NCI-H128 (cell line): Measurements from ENCODE around the gene EPB41L4A.
A peak's percentile ranks its signal among the peaks of the same experiment; 100 is the strongest.
"Not testable (repeated sequence)": the region's sequence is repeated elsewhere in the genome, so short reads cannot be mapped to it uniquely, and the experiment has no call there.

Experiments used
- DNase-seq: peaks from one replicate; lab custom pipeline; 2025; ENCODE audit not compliant: unreplicated experiment; lab: John Stamatoyannopoulos, UW

Gene EPB41L4A

DNA sequence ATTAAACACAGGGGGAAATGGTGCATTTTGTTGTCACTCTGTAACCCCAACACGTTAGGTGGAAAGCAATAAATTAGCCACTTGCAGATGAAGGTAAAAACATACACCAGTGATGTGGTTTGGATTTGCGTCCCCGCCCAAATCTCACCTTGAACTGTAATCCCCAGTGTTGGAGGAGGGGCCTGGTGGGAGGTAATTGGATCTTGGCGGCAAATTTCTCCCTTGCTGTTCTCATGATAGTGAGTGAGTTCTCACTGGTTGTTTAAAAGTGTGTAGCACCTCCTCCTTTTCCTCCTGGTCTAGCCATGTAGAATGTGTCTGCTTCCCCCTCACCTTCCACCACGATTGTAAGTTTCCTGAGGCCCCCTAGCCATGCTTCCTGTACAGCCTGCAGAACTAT, 17.2 kb downstream of the EPB41L4A start:
- DNase-seq, result no peak

DNA sequence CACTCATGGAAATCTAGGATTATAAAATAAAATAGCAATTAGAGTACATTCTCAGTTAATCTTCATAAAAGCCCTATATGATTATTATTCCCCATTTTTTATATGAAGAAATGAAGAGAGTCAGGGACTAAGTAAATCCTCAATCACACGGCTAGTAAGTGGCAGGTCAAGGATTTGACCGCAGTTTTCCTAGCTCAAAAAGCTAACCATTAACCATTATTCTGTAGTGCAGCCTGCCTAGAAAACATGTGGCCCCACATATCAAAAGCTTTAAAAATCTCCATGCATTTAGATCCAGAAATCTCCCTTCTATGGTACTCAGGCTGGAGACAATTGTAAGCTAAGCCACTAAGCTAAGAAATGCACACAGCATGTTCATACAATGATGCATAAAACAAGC, 21.4 kb downstream of the EPB41L4A start:
- DNase-seq, result no peak

DNA sequence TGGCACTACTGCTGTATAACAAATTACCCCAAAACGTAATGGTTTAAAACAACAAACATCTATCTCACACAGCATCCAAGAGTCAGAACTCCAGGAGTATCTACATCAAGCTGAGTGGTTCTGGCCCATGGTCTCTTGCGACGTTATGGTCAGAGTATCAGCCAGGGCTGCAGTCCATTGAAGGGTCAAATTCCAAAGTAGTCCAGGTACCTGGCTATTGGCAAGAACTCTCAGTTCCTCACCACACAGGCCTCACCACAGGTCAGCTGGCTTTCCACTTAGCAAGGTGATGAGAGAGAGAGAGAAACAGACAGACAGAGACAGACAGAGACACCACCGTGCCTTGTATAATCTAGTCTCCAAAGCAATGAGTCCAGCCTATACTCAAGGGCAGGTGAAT, 22.6 kb downstream of the EPB41L4A start:
- no peak for DNase-seq

- DNase-seq, result not testable (repeated sequence)
Observed at GRCh38 chr5:112395299-112395698, 23.8 kb downstream of the EPB41L4A start.

GRCh38 chr5:112390327-112390726, 28.8 kb downstream of the EPB41L4A start:
- DNase-seq, result no peak

GRCh38 chr5:112388739-112389138, 30.3 kb downstream of the EPB41L4A start:
- DNase-seq, result peak; percentile 28

GRCh38 chr5:112388074-112388473, 31.0 kb downstream of the EPB41L4A start:
- no peak for DNase-seq

DNA sequence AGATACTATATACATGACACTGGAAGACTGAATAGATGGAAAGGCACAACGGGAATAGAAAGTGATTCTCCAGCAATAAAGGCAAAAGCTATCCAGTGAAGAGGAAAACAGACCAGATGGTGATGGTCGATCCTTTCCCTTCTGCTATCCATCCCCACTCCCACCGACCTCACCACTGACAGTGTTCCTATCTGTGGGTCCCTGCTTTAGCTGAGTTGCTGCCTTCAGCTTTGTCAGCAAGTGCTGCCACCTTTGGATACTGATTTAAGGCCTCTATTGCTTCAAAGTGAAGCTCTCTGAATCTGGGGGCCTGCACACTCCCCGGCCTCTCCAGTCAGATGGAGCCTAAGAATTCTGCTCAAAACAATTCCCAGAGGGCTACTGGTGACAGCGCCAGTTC, 32.3 kb downstream of the EPB41L4A start:
- DNase-seq, result no peak

DNA sequence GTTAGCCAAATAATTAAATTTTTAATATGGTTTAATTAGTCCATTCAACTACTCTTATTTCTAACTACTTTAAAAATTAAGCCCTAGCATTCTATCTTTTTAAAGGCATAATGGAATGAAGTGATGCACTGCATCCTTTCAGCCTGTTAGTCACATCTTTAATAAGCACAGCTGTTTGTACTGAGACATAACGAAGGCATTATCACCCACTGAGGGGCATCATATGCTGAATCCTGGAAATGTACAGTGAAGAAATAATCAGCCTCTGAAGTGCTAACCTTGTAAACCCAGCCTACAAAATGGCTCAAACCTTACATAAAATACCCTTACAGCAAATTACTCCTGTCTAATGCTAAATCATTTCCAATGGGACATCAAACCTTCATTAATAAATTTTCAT, 33.1 kb downstream of the EPB41L4A start:
- DNase-seq, result no peak

DNA sequence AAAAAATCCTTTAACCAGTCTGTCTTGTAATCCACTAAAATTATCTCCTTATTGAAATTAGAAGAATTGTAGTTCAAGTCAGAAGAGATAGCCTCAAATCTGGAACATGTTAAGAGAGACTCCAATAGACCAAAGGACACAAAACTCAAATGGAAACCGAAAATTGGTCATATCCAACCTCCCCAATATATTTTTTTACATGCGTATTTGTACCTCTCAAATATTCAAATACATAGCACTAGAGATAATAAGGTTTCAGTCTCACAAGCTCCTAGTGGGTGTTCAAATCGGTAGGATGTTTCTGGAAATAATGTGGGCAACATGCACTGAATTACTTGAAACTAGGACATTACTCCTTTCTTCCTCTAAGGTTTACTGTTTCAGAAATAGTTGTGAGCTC, 33.5 kb downstream of the EPB41L4A start:
- no peak for DNase-seq

DNA sequence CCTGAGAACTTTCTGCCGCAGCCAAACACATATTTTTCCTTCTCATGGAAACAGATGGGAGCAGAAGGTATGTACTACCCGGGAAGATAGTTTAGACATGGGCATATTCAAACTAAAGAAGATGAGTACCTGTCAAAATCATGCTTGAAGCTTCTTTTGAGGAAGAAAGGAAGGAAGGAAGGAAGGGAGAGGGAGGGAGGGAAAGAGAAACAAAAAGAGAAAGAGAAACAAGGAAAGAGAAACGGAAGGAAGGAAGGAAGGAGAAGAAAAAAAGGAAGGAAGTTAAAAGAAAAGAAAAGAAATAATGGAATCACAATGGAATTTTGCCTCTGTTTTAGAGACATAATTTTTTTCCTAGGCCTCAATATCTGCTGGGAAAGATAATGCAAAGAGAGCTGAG, 34.6 kb downstream of the EPB41L4A start:
- no peak for DNase-seq

DNA sequence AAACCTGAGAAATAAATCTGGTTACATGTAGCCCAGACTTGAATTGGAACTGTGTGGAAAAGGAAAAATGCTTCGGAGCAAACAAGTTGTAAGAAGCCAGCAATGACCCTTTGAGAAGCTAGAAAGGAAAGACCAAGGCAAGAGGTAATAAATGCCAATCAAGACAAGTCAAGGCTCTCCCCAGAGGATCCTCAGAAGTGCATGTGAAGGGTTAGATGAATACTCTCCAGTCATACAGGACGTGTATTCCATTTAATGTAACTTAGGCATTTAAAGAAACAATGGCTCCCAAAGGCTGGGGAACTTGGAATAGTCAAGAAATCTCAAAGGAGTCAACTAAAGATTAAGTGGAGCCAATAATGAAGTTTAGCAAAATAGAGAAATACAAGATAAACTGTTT, 36.2 kb downstream of the EPB41L4A start:
- DNase-seq, result no peak

- no peak for DNase-seq
Observed at GRCh38 chr5:112381521-112381920, 37.6 kb downstream of the EPB41L4A start.

GRCh38 chr5:112379542-112380325, 39.3 kb downstream of the EPB41L4A start:
- no peak for DNase-seq

DNA sequence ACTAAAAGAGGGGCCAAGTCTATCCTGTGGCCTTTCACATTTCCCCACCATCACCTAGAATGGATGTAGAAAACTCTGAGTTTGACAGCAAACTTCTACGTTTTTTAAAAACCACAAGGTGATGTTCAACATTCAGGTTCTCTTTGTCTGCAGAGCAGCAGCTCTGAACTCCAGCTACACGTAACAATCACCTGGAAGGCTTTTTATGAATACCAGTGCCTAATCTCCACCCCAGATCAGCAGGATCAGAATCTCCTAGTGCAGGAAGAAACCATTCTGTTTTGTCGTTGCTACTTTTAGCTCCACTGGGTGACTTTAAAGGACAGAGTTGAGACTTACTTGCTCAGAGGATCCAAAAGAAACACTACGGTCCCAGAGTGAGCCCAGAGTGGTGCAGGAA, 44.3 kb downstream of the EPB41L4A start:
- no peak for DNase-seq

DNA sequence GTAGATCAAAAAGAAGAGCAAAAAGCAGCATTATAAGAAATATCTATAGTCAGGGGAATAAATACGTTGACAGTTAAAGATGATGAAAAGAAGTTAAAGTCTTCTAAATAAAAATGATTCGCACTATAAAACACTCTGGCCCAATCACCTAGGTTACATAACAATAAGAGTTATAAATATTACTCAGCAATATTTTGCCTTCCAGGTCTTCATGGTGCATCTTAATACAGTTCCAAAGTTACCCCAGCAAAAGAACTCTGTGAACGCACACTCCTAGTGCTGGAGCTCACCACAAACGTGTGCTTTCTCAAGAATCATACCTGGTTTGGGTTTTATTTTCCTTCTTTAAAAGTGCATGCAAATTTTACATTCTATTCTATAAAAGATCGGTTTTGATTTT, 44.7 kb downstream of the EPB41L4A start:
- DNase-seq, result no peak

- no peak for DNase-seq
Observed at GRCh38 chr5:112373885-112374284, 45.2 kb downstream of the EPB41L4A start.

DNA sequence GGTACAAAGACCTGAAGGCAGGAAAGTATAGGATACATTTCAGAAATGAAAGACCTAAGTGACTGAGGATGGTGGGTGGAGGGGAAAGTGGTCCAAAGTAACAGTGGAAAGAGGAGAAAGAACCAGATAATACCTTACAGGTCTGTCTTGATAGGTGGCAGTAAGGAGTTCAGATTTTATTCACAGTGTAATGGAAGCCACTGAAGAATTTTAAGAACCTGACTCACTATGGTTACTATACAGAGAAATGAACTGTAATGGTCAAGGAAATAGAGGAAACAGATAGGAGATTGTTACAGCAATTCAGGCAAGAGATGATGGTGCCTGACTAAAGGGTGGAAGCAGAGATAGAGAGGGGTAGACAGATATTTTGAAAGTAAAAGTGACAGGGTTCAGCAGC, 46.5 kb downstream of the EPB41L4A start:
- DNase-seq, result no peak

- DNase-seq, result no peak
Observed at GRCh38 chr5:112371067-112371466, 48.0 kb downstream of the EPB41L4A start.

DNA sequence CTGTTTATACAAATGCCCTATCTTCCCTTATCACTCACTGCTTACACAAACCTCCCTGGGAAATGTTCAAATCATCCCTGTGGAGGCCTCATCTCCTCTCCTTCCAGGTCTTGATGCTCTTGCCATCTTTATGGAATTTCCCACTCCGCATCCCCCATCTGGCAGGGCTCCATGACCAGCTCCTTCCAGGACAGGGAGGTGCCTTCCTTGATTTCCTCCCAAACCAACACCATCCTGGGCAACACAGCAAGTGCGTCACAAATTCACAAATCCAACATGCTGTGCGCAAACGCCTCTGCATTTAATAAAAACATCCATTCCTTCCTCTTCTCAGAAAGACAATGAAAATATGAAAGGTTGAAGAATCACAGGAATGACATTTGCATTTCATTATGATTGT, 51.7 kb downstream of the EPB41L4A start:
- DNase-seq, result no peak

DNA sequence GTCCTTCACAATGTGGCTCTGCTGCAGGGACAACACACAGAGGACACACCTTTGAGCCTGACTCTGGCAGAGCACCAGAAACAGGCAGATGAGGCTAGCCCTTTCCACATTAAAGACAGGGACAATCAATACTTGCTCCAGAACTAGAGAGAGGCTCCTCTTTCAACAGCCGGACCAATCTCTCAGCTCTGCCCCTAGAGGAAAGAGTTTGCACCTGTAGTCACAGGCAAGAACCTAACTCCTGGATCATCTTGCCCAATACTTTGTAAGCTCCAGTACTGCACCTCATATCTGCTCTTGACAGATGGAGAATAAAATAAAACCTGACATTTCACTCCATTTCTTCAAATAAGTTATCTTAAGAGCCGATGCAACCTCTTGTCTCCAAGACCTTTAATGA, 52.1 kb downstream of the EPB41L4A start:
- no peak for DNase-seq

GRCh38 chr5:112360740-112361139, 58.3 kb downstream of the EPB41L4A start:
- not testable (repeated sequence) for DNase-seq
